OCI-LY3 (cell line): Measurements from ENCODE around the gene CRYBG1.

ENCODE experiments used
- H2AFZ ChIP-seq: fragments of 200-600, 300-600 bp; shearing (Covaris generic); 2 replicates; pipeline ENCODE4 v1.6.0; 2014; ENCODE audit warnings: antibody characterized with exemption, low read depth, low read length
- H3K27ac ChIP-seq: fragments of 200-600, 300-600 bp; sonication (generic); 2 replicates; pipeline ENCODE4 v1.5.1; 2014; ENCODE audit warnings: mild to moderate bottlenecking, low read length, moderate library complexity, mixed read lengths
- H3K27me3 ChIP-seq: fragments of 200-600, 300-600 bp; sonication (generic); 2 replicates; pipeline ENCODE4 v1.6.1; 2014; ENCODE audit warnings: low read depth, low read length, mixed read lengths
- H3K36me3 ChIP-seq: fragments of 200-600, 300-600 bp; sonication (generic); replicated peaks from 2 replicates; pipeline ENCODE3; 2014; ENCODE audit warnings: low read depth, low read length, mixed read lengths
- H3K4me1 ChIP-seq: fragments of 300-600, 200-600 bp; sonication (generic); 2 replicates; pipeline ENCODE4 v1.6.1; 2014; ENCODE audit warnings: low read length, mixed read lengths
- H3K4me2 ChIP-seq: fragments of 200-600, 300-600 bp; sonication (generic); 2 replicates; pipeline ENCODE4 v1.6.1; 2014; ENCODE audit warnings: low read length, mixed read lengths
- H3K4me3 ChIP-seq: fragments of 300-600, 200-600 bp; sonication (generic); 2 replicates; pipeline ENCODE4 v1.5.1; 2014; ENCODE audit warnings: antibody characterized with exemption, mild to moderate bottlenecking, low read length, moderate library complexity
- H3K79me2 ChIP-seq: fragments of 300-600, 200-600 bp; shearing (Covaris generic); 2 replicates; pipeline ENCODE4 v1.6.1; 2014; ENCODE audit warnings: mild to moderate bottlenecking, low read length, mixed read lengths
- H3K9ac ChIP-seq: fragments of 300-600, 200-600 bp; shearing (Covaris generic); 2 replicates; pipeline ENCODE4 v1.6.0; 2014; ENCODE audit warnings: mild to moderate bottlenecking, low read length, moderate library complexity
- H3K9me3 ChIP-seq: fragments of 200-600, 300-600 bp; shearing (Covaris generic); 2 replicates; pipeline ENCODE4 v1.6.1; 2014; ENCODE audit warnings: low read length, mixed read lengths; ENCODE audit not compliant: insufficient read depth
- H4K20me1 ChIP-seq: fragments of 200-600, 300-600 bp; sonication (generic); 2 replicates; pipeline ENCODE4 v1.6.1; 2016; ENCODE audit warnings: low read length, mixed read lengths; ENCODE audit not compliant: insufficient read depth
- CTCF ChIP-seq: fragments of 200-600, 300-600 bp; sonication (generic); IDR thresholded peaks from 2 replicates; pipeline ENCODE4 v1.5.1; 2014; ENCODE audit warnings: antibody characterized with exemption, low read length, low read depth
- EZH2phosphoT487 ChIP-seq: fragments of 200-600 bp; shearing (Covaris generic); IDR thresholded peaks from 2 replicates; pipeline ENCODE4 v1.6.1; 2018; ENCODE audit warnings: antibody characterized with exemption, mixed run types, low read depth

CRYBG1 gene

DNA sequence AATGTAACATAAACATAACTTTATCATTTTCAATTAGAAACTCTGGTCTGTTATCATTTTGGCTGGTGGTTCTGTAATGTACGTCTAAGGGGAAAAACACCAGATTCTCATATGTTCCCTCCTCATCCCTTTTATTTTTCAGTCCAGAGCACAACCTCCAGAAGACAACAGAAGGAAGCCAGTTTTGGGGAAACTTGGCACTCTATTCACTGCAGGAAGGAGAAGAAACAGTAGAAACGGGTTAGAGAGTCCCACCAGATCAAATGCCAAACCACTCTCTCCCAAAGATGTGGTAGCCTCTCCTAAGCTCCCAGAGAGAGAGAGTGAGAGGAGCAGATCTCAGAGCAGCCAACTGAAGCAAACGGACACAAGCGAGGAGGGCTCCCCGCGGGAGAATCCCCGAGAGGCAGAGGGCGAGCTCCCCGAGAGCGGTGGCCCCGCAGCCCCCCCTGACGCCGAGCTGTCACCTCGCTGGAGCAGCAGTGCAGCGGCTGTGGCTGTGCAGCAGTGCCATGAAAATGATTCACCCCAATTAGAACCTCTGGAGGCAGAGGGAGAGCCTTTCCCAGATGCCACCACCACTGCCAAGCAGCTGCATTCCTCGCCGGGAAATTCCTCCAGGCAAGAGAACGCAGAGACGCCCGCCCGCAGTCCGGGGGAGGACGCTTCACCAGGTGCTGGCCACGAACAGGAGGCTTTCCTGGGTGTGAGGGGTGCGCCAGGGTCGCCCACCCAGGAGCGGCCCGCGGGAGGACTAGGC, 151.0 kb downstream of the CRYBG1 start:
- Histone ChIP-seq H3K4me1 (peaks cover 35% of the 10 kb centered on the region), H3K9ac (peak overlapping the region; percentile 98), H4K20me1 (no peaks in the 10 kb centered on the region), H3K4me3 (peak overlapping the region; percentile 98), H2AFZ (no peak overlapping the region), H3K9me3 (no peaks in the 10 kb centered on the region), H3K36me3 (no peaks in the 10 kb centered on the region), H3K79me2 (peaks cover 58% of the 10 kb centered on the region), H3K27ac (peak overlapping the region; percentile 98), H3K27me3 (no peaks in the 10 kb centered on the region), H3K4me2 (peak overlapping the region; percentile 93)
- TF ChIP-seq CTCF = no peak
- TF ChIP-seq EZH2phosphoT487 = no peak

GRCh38 chr6:106512048-106512967, 151.8 kb downstream of the CRYBG1 start:
- H3K4me3 ChIP-seq = peak overlapping the region; percentile 98
- H3K4me1 ChIP-seq = peaks cover 40% of the 10 kb centered on the region
- H2AFZ ChIP-seq = no peak overlapping the region; the same call in 1 of the 2 replicates
- peak overlapping the region; percentile 98 for H3K9ac ChIP-seq
- H4K20me1 ChIP-seq = no peaks in the 10 kb centered on the region
- H3K9me3 ChIP-seq = no peaks in the 10 kb centered on the region
- peak overlapping the region; percentile 93 for H3K4me2 ChIP-seq
- TF ChIP-seq CTCF (peak; percentile 34), EZH2phosphoT487 (no peak)
- no peaks in the 10 kb centered on the region for H3K36me3 ChIP-seq
- no peaks in the 10 kb centered on the region for H3K27me3 ChIP-seq
- peaks cover 64% of the 10 kb centered on the region for H3K79me2 ChIP-seq
- peak overlapping the region; percentile 98 for H3K27ac ChIP-seq

DNA sequence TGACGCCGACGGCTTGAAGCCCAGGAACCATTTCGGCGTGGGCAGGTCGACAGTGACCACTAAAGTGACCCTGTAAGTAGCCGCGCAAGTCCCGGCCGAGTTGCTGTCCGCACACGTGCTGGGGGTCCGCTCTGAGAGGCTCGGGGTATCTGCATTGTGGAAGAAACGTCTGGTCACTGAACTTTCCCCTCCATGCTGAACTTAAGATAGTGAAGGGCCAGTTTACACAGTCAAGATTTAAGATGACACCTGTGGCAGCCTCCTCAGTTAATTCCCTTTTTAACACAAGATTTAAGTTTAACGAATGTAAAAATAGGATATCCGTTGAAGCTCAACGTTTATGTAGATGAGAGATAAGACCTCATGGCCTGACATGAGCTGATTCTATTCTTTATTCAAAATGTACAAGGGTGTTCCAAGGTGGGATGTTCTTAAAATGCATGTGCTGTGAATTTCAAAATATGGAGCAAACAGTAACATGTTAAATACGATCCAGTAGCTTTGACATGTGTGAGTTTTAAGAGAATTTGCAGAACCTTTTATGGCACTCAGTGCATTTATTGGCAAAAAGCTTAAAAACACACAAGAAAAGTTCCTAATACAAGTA, 152.6 kb downstream of the CRYBG1 start:
- Histone ChIP-seq H3K4me1 (peaks cover 47% of the 10 kb centered on the region), H3K79me2 (peaks cover 72% of the 10 kb centered on the region), H3K27ac (peak overlapping the region; percentile 98)

More for the DNA sequence above, 152.6 kb downstream of the CRYBG1 start:
- Histone ChIP-seq H3K27me3 (no peaks in the 10 kb centered on the region), H3K9me3 (no peaks in the 10 kb centered on the region), H3K9ac (peak overlapping the region; percentile 98), H4K20me1 (no peaks in the 10 kb centered on the region), H3K4me3 (peak overlapping the region; percentile 98), H2AFZ (no peak overlapping the region), H3K4me2 (peak overlapping the region; percentile 93), H3K36me3 (no peaks in the 10 kb centered on the region)
- TF ChIP-seq EZH2phosphoT487 (no peak), CTCF (no peak)
